PFSK-1 (cell line): Measurements from ENCODE around the gene BAIAP2L1.

ENCODE experiments used
- FOXP2 ChIP-seq: optimal IDR thresholded peaks from 2 replicates; pipeline ENCODE3; 2011; ENCODE audit warnings: borderline replicate concordance, control low read depth, inconsistent platforms; ENCODE audit not compliant: insufficient read depth; ENCODE audit errors: extremely low read length, extremely low read depth
- POLR2AphosphoS5 ChIP-seq: IDR thresholded peaks from 2 replicates; pipeline ENCODE4 v1.6.1; 2012; ENCODE audit warnings: low read depth, mild to moderate bottlenecking, control low read depth, low read length, moderate library complexity
- REST ChIP-seq, 2 experiments: IDR thresholded peaks; 2 replicates each; pipeline versions ENCODE4 v1.6.1 to v1.8.0; 2011 to 2012; ENCODE audit warnings: low read depth in 2 of 2, low read length in 2 of 2, control low read depth in 1 of 2, inconsistent platforms in 1 of 2, mild to moderate bottlenecking in 1 of 2, moderate library complexity in 1 of 2; ENCODE audit not compliant: insufficient read depth in 1 of 2
- SIN3A ChIP-seq: IDR thresholded peaks from 2 replicates; pipeline ENCODE4 v1.6.1; 2012; ENCODE audit warnings: mild to moderate bottlenecking, low read length, moderate library complexity, borderline replicate concordance; ENCODE audit not compliant: insufficient read depth
- TAF1 ChIP-seq: IDR thresholded peaks from 2 replicates; pipeline ENCODE4 v1.6.1; 2012; ENCODE audit warnings: low read length, control low read depth, borderline replicate concordance; ENCODE audit not compliant: insufficient read depth

BAIAP2L1 gene

GRCh38 chr7:98368716-98369115, 32.2 kb downstream of the BAIAP2L1 start:
- TF ChIP-seq TAF1: no peak
- TF ChIP-seq FOXP2: no peak
- no peak for TF ChIP-seq SIN3A
- TF ChIP-seq POLR2AphosphoS5: no peak
- no peak for TF ChIP-seq REST (IDR thresholded peaks at IDR 0.05; ENCODE audit: insufficient read depth in 1 of 2, low read depth in 2 of 2, low read length in 2 of 2)

GRCh38 chr7:98366562-98366938, 34.3 kb downstream of the BAIAP2L1 start:
- TF ChIP-seq FOXP2 (no peak), TAF1 (no peak), SIN3A (no peak), REST (IDR thresholded peaks at IDR 0.05; ENCODE audit: insufficient read depth in 1 of 2, low read depth in 2 of 2, low read length in 2 of 2) (no peak), POLR2AphosphoS5 (no peak)

GRCh38 chr7:98365863-98366561, 34.9 kb downstream of the BAIAP2L1 start:
- no peak for TF ChIP-seq POLR2AphosphoS5
- TF ChIP-seq REST (IDR thresholded peaks at IDR 0.05; ENCODE audit: insufficient read depth in 1 of 2, low read depth in 2 of 2, low read length in 2 of 2): no peak
- no peak for TF ChIP-seq FOXP2
- no peak for TF ChIP-seq TAF1

- TF ChIP-seq FOXP2 (no peak), TAF1 (no peak), POLR2AphosphoS5 (no peak), REST (IDR thresholded peaks at IDR 0.05; ENCODE audit: insufficient read depth in 1 of 2, low read depth in 2 of 2, low read length in 2 of 2) (no peak), SIN3A (no peak)
Measured at GRCh38 chr7:98364220-98364619, 36.7 kb downstream of the BAIAP2L1 start.
